HK-2 (cell line): ENCODE measurements around the gene DPAGT1.
"Not testable (repeated sequence)": the region's sequence is repeated elsewhere in the genome, so short reads cannot be mapped to it uniquely, and the experiment has no call there.

Experiments used
- DNase-seq: peaks from one replicate; pipeline ENCODE4 v3.0.0-alpha.2; 2018; ENCODE audit not compliant: unreplicated experiment

DPAGT1 gene

GRCh38 chr11:119115484-119116234 lies 14.0 kb upstream of the DPAGT1 start:
- DNase-seq, result no peak

- no peak for DNase-seq
Measured at GRCh38 chr11:119114351-119114750, 12.7 kb upstream of the DPAGT1 start.

- DNase-seq, result no peak
Measured at GRCh38 chr11:119113716-119114115, 12.1 kb upstream of the DPAGT1 start.

- no peak for DNase-seq
Measured at GRCh38 chr11:119112314-119113020, 10.8 kb upstream of the DPAGT1 start.

- no peak for DNase-seq
Measured at GRCh38 chr11:119111361-119111925, 9.8 kb upstream of the DPAGT1 start.

- no peak for DNase-seq
Measured at GRCh38 chr11:119110439-119110838, 8.8 kb upstream of the DPAGT1 start.

- DNase-seq, result no peak
Measured at GRCh38 chr11:119109843-119110242, 8.2 kb upstream of the DPAGT1 start.

- no peak for DNase-seq
Measured at GRCh38 chr11:119108857-119109221, 7.2 kb upstream of the DPAGT1 start.

GRCh38 chr11:119108146-119108856 lies 6.6 kb upstream of the DPAGT1 start:
- peak; percentile 34 for DNase-seq

- no peak for DNase-seq
Measured at GRCh38 chr11:119107538-119108145, 6.0 kb upstream of the DPAGT1 start.

GRCh38 chr11:119106564-119107537 lies 5.2 kb upstream of the DPAGT1 start, which contains the start of gene C2CD2L:
Gene C2CD2L, plus strand, starts transcription at chr11:119107344. Its CDS starts 398 bp downstream, at chr11:119107742.
- DNase-seq, result peak; percentile 84

- DNase-seq, result no peak
Measured at GRCh38 chr11:119103793-119104192, 2.1 kb upstream of the DPAGT1 start.

- not testable (repeated sequence) for DNase-seq
Measured at GRCh38 chr11:119103161-119103664, 1.6 kb upstream of the DPAGT1 start.

- DNase-seq, result no peak
Measured at GRCh38 chr11:119100994-119101758, 477 bp downstream of the DPAGT1 start.

GRCh38 chr11:119100246-119100970 lies 1.2 kb downstream of the DPAGT1 start:
- no peak for DNase-seq

GRCh38 chr11:119099711-119100110 lies 1.9 kb downstream of the DPAGT1 start:
- DNase-seq, result no peak

GRCh38 chr11:119095066-119095880 lies 6.4 kb downstream of the DPAGT1 start:
- peak; percentile 97 for DNase-seq

GRCh38 chr11:119094816-119095065 lies 6.9 kb downstream of the DPAGT1 start:
- DNase-seq, result no peak
